PC-9 (cell line): ENCODE measurements around the gene FAM72C.
"Not testable (repeated sequence)": the region's sequence is repeated elsewhere in the genome, so short reads cannot be mapped to it uniquely, and the experiment has no call there.

ENCODE experiments used
- CTCF ChIP-seq: fragments of 200-600 bp; sonication (generic); conservative IDR thresholded peaks from 2 replicates; pipeline ENCODE4 v1.6.1; 2017; ENCODE audit warnings: mixed run types, antibody characterized with exemption, mild to moderate bottlenecking, moderate library complexity
- EZH2 ChIP-seq: fragments of 200-600 bp; sonication (generic); IDR thresholded peaks from 2 replicates; pipeline ENCODE4 v1.8.0; 2017; ENCODE audit warnings: antibody characterized with exemption, low read depth

GRCh38 chr1:143988602-143989426 lies 17.0 kb upstream of the FAM72C start:
- TF ChIP-seq EZH2, CTCF: not testable (repeated sequence)
